Islet of Langerhans (tissue), 1 donor: ENCODE data around the gene VGLL4.
"Not testable (repeated sequence)": the region's sequence is repeated elsewhere in the genome, so short reads cannot be mapped to it uniquely, and the experiment has no call there.

Experiments
- FAIRE-seq: peaks from one replicate; lab custom pipeline; 2011; peaks lifted over from hg19 to GRCh38; lab: Jason Lieb, UNC

Gene VGLL4

GRCh38 chr3:11530153-11530721, 113.5 kb downstream of the VGLL4 start:
- no peak for FAIRE-seq

GRCh38 chr3:11529281-11529680, 114.4 kb downstream of the VGLL4 start:
- FAIRE-seq, result no peak

GRCh38 chr3:11526121-11526520, 117.6 kb downstream of the VGLL4 start:
- FAIRE-seq, result not testable (repeated sequence)

- no peak for FAIRE-seq
Measured at GRCh38 chr3:11523572-11524101, 120.1 kb downstream of the VGLL4 start.

GRCh38 chr3:11522953-11523571, 120.7 kb downstream of the VGLL4 start:
- FAIRE-seq, result no peak

- no peak for FAIRE-seq
Measured at GRCh38 chr3:11522398-11522715, 121.4 kb downstream of the VGLL4 start.

GRCh38 chr3:11521167-11521566, 122.5 kb downstream of the VGLL4 start:
- FAIRE-seq, result no peak

- FAIRE-seq, result no peak
Measured at GRCh38 chr3:11517601-11518000, 126.1 kb downstream of the VGLL4 start.

- FAIRE-seq, result no peak
Measured at GRCh38 chr3:11514191-11514821, 129.4 kb downstream of the VGLL4 start.

- no peak for FAIRE-seq
Measured at GRCh38 chr3:11513817-11514135, 129.9 kb downstream of the VGLL4 start.

GRCh38 chr3:11513125-11513816, 130.4 kb downstream of the VGLL4 start:
- not testable (repeated sequence) for FAIRE-seq

- not testable (repeated sequence) for FAIRE-seq
Measured at GRCh38 chr3:11511606-11512005, 132.1 kb downstream of the VGLL4 start.

- FAIRE-seq, result no peak
Measured at GRCh38 chr3:11510356-11510755, 133.4 kb downstream of the VGLL4 start.

- FAIRE-seq, result no peak
Measured at GRCh38 chr3:11510001-11510340, 133.7 kb downstream of the VGLL4 start.

- peak; percentile 86 for FAIRE-seq
Measured at GRCh38 chr3:11509173-11510000, 134.3 kb downstream of the VGLL4 start.

GRCh38 chr3:11508346-11509172, 135.2 kb downstream of the VGLL4 start:
- FAIRE-seq, result no peak

GRCh38 chr3:11507719-11508118, 136.0 kb downstream of the VGLL4 start:
- no peak for FAIRE-seq
